Testis (tissue), 2 donors: ENCODE results near the gene SLC4A4.

Experiments
- CTCF ChIP-seq, 3 experiments: fragments of 450-650 bp in 2 of 3; fragments of 200-600 bp in 1 of 3; sonication (generic) in 1 of 3; IDR thresholded peaks; one replicate each; pipeline ENCODE4 v1.5.1; 2016 to 2019; ENCODE audit warnings: antibody characterized with exemption in 3 of 3, mild to moderate bottlenecking in 2 of 3, moderate library complexity in 1 of 3
- POLR2A ChIP-seq: fragments of 450-650 bp; IDR thresholded peaks from one replicate; pipeline ENCODE4 v1.6.1; 2017; ENCODE audit warnings: antibody characterized with exemption, mild to moderate bottlenecking, moderate library complexity

DNA sequence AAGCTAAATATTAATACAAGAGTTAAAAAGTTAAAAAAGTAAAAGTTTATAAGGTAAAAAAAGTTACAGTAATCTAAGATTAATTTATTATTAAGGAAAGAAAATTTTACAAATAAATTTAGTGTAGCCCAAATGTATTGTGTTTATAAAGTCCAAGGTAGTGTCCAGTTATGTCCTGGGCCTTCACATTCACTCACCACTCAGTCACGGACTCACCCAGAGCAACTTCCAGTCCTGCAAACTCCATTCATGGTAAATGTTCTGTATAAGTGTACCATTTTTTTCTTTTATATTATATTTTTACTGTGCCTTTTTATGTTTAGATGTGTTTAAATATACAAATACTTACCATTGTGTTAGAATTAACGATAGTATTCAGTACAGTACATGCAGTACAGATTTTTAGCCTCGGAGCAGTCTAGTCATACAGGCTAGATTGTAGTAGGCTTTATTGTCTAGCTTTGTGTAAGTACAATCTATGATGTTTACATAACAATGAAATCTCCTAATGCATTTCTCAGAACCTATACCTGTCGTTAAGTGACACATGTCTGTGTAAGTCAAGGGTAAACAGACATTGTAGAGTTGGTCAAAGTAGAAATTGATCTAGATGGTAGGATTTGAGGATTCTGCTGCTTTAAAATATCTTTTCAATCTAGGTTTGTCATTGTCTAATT lies 247.4 kb downstream of the SLC4A4 start:
- no peak for TF ChIP-seq CTCF (IDR thresholded peaks at IDR 0.05)
- no peak for TF ChIP-seq POLR2A
